Muscle of leg (tissue), 11 donors: Measurements from ENCODE around the gene EFTUD2. TPM values are rescaled to one million over a fixed set of nuclear protein-coding genes. Genes with fewer than 3 reads are reported as not detected.

Experiments
- DNase-seq: peaks from one replicate; pipeline ENCODE4 v3.0.0; 2013
- H3K27ac ChIP-seq: one replicate; pipeline ENCODE4 v1.5.1; 2013; ENCODE audit warnings: mild to moderate bottlenecking, low read length, control low read depth
- H3K27me3 ChIP-seq: one replicate; pipeline ENCODE4 v1.6.1; 2013; ENCODE audit warnings: low read length; ENCODE audit not compliant: control insufficient read depth, insufficient read depth
- H3K36me3 ChIP-seq: one replicate; pipeline ENCODE4 v1.6.1; 2013; ENCODE audit warnings: low read length; ENCODE audit not compliant: control insufficient read depth, insufficient read depth
- H3K4me1 ChIP-seq: one replicate; pipeline ENCODE4 v1.6.1; 2013; ENCODE audit warnings: low read length; ENCODE audit not compliant: control insufficient read depth, insufficient read depth
- H3K4me3 ChIP-seq: one replicate; pipeline ENCODE4 v1.5.1; 2013; ENCODE audit warnings: low read length, control low read depth
- H3K9me3 ChIP-seq: replicated peaks from 2 replicates; pipeline ENCODE4 v1.6.1; 2013; ENCODE audit warnings: low read depth, low read length; ENCODE audit not compliant: control insufficient read depth
- WGBS: methylation state at CpG from one replicate; pipeline ENCODE4 v1.1.5; 2013; ENCODE audit warnings: missing lambda C conversion rate; ENCODE audit not compliant: insufficient coverage; 5-methylcytosine and 5-hydroxymethylcytosine counted together
- polyA plus RNA-seq, 8 donors: library from polyadenylated mRNA; unstranded; fragments of 120-200 nt; gene quantifications; one replicate each; pipeline versions ENCODE4 v1.2.1 to v1.2.3, GENCODE V29; 2013; ENCODE audit warnings: inconsistent platforms in 1 of 8, low replicate concordance in 1 of 8; ENCODE audit not compliant: insufficient read length in 8 of 8, insufficient read depth in 1 of 8
- total RNA-seq: library from RNA; stranded (reverse); fragments of 120-200 nt; gene quantifications from one replicate; pipeline ENCODE4 v1.2.4, GENCODE V29; 2013

The EFTUD2 gene
- total and polyA plus RNA-seq, 9 donors = 53.4 to 76.4 (median 66.9) TPM

DNA sequence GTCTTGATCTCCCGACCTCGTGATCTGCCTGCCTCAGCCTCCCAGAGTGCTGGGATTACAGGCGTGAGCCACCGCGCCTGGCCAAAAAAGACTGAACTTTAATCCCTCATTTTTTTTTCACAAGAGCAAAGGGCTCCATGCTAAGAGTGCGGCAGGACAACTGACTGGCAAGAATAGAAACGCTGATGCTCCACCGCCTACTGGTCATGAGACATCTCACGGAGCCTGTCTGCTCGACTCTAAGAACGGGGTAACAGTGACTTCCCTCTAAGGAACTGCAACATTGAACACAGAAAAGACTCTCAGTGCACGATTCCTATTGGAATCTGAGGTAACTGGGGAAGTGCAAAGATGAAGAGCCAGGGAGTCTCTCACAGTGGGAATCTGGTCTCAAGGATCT lies 27.7 kb downstream of the EFTUD2 start:
- H3K4me1 ChIP-seq = no peaks in the 10 kb centered on the region
- H3K9me3 ChIP-seq = no peaks in the 10 kb centered on the region
- H3K4me3 ChIP-seq = no peak overlapping the region
- 93% methylated on average over 8 of the region's 12 CpGs for WGBS
- H3K27ac ChIP-seq = no peak overlapping the region
- no peak for DNase-seq
- no peaks in the 10 kb centered on the region for H3K27me3 ChIP-seq
- H3K36me3 ChIP-seq = peaks cover 62% of the 10 kb centered on the region

DNA sequence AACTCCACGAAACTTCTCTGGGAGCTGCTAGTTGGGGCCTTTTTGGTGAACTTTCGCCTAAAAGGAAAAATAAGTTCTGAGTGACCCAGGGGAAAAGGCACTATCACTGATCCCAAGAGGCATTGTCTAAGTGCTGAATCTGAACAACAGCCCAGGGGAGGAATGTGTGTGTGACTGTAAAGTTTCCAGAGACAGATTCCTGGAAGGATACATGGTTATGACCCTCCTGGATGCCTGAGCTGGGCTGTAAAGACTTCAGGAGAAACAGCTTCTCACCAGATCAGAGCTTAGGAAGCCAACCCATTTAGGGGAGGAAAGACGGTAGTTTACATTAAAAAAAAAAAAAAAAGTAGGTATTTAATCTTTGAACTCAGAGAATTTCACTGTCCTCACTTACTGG lies 31.4 kb downstream of the EFTUD2 start:
- WGBS = 88% methylated on average over 2 of the region's 3 CpGs
- H3K27ac ChIP-seq = no peak overlapping the region
- no peaks in the 10 kb centered on the region for H3K9me3 ChIP-seq
- H3K36me3 ChIP-seq = peaks cover 64% of the 10 kb centered on the region
- H3K27me3 ChIP-seq = no peaks in the 10 kb centered on the region
- no peak overlapping the region for H3K4me3 ChIP-seq
- DNase-seq = no peak
- no peaks in the 10 kb centered on the region for H3K4me1 ChIP-seq

DNA sequence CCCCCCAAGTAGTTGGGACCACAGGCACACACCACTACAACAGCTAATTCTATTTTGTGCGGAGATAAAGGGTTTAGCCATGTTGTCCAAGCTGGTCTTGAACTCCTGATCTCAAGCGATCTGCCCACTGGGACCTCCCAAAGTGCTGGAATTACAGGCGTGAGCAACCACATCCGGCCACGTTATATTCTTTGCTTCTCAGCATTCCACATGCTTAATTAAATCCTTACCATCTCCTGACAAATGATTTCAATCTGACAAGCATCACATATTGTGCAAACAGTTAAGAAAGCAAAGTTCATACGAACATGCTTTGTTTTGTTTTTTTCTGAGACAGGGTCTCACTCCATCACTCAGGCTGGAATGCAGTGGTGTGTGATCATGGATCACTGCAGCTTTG lies 33.3 kb downstream of the EFTUD2 start:
- Histone ChIP-seq H3K9me3 (no peaks in the 10 kb centered on the region), H3K27me3 (no peaks in the 10 kb centered on the region), H3K4me1 (no peaks in the 10 kb centered on the region), H3K4me3 (no peak overlapping the region), H3K36me3 (peaks cover 63% of the 10 kb centered on the region), H3K27ac (no peak overlapping the region)
- no peak for DNase-seq
- 91% methylated on average over 3 of the region's 6 CpGs for WGBS

DNA sequence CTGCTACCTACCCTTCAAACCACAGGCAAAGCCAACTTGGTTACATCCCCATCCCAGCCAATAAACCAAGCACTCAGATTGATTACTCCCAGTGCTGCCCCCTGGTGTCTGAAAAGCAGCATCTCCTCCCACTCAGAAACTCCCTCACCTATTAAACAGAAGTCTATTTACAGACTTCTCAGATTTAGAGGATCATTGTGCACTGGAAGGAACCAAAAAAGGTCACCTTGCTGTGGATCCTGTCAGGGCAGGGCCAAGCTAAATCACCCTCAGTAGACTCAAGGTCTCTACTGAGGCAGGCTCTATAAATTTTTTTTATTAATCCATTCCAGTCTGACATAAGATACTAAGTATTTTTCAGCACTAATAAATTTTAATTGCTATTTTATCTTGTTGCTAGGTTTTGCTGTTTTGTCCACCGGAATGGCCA lies 34.0 kb downstream of the EFTUD2 start:
- peak; percentile 83 for DNase-seq
- WGBS = no CpG with 5 or more reads among the region's 1 CpG
- Histone ChIP-seq H3K9me3 (no peaks in the 10 kb centered on the region), H3K36me3 (peaks cover 69% of the 10 kb centered on the region), H3K4me3 (no peak overlapping the region), H3K27me3 (no peaks in the 10 kb centered on the region), H3K27ac (no peak overlapping the region), H3K4me1 (no peaks in the 10 kb centered on the region)

DNA sequence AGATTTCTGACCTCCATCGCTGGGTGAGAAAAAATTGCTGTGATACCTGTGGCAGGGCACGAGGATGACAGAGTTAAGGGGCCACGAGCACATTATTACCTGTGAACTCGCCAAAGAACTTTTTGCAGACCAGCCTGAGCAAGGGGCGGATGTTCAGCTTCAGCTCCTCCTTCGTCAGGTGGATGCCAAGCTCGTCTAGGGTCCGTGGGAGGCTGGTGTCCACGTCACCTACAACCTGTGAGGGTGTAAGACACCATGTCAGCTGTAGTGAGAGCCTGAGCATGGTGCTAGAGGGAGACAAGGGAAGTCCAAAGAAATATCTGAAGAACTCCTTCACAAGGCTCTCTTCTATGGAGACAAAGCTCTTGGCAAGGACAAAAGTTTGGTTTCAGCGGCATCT lies 34.4 kb downstream of the EFTUD2 start:
- 73% methylated on average over 10 of the region's 10 CpGs for WGBS

DNA sequence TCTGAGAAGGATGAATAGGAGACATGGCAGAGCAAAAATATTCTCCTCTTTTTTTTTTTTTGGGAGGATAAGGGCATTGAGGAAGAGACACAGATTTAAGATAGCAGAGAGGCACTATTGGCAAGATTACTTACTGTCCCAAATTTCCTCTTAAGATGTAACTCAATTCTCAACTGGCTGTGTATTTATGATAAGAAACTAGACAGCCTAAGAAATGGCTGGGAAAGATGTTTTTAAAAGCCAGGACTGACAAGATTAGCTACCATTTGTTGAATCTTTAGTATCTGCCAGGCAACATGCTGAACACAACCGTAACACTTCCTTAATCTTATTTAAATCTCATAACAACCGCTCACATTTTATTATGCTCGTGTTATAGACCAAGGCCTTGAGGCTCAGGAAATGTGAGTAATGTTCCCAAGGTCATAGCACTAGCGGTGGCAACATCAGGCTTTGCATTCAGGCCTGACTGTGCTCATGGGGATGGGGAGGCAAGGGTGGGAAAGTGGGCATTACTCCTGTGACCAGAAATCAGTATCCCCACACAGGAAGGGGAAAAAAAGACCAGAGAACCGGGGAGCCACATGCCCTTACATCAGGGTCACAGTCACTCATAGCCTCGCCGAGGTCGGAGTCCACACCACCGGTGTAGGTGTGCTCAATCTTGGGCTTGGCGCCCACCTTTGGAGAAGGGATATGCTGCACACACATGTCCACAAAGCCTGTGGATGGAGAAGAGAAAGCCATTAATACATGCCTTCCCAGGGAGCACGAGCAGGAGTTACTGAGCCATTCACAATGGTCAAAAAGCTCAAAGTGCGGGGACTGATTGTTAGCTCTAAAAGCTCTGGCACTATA lies 36.0 kb downstream of the EFTUD2 start:
- Histone ChIP-seq H3K36me3 (peaks cover 73% of the 10 kb centered on the region), H3K4me1 (no peaks in the 10 kb centered on the region), H3K27me3 (no peaks in the 10 kb centered on the region), H3K9me3 (no peaks in the 10 kb centered on the region), H3K27ac (no peak overlapping the region), H3K4me3 (no peak overlapping the region)
- 93% methylated on average over 6 of the region's 12 CpGs for WGBS
- DNase-seq = no peak

More for the DNA sequence above, 34.4 kb downstream of the EFTUD2 start:
- Histone ChIP-seq H3K4me1 (no peaks in the 10 kb centered on the region), H3K27me3 (no peaks in the 10 kb centered on the region), H3K27ac (no peak overlapping the region), H3K36me3 (peaks cover 71% of the 10 kb centered on the region), H3K9me3 (no peaks in the 10 kb centered on the region), H3K4me3 (no peak overlapping the region)
- DNase-seq = no peak

DNA sequence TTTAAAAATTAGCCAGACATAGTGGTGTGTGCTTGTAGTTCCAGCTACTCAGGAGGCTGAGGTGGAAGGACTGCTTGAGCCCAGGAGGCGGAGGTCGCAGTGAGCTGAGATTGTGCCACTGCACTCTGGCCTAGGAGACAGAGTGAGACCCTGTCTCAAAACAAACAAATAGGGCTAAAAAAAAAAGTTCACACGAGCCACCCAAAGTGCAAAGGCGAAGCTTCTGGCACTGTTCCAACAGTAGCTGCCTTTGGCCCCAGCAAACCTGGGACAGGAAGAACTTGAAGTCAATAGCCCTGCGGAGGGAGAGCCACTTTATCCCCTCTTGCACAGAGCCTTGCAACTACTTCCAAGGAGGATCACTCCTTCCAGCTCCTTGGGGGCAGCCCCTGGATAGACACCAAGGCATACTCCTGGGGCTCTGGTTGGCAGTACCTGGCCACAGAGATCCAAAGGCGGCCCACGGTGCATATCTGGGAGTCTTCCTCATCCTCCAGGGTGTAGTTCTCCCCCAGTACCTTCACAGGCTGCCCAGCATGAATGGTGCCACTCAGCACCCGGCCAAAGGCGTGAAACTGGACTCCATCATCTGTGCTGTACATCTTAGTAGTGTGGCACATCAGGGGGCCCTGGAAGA lies 36.8 kb downstream of the EFTUD2 start:
- Histone ChIP-seq H3K4me3 (no peak overlapping the region), H3K4me1 (no peaks in the 10 kb centered on the region), H3K27ac (no peak overlapping the region), H3K27me3 (no peaks in the 10 kb centered on the region), H3K36me3 (peaks cover 72% of the 10 kb centered on the region), H3K9me3 (no peaks in the 10 kb centered on the region)
- WGBS = 95% methylated on average over 8 of the region's 9 CpGs
- DNase-seq = no peak

DNA sequence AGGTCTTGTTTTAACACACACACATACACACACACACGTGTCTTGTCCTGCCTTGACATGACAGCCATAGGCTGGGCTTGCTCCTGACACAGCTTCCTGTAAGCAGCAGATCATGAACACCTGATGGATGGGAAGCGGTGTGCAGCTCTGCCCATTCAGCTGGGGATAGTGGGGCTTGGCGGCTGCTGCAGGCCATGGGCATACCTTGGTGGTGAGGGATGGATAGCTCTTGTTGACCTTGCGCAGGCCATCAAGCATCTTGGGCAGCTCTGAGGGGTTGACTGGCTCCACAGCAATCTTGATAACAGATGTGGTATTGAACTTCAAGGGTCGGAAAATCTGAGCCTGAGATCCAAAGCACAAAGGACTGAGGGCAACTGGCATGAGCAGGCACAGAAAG lies 39.5 kb downstream of the EFTUD2 start:
- no peaks in the 10 kb centered on the region for H3K27me3 ChIP-seq
- H3K27ac ChIP-seq = no peak overlapping the region
- DNase-seq = no peak
- WGBS = 100% methylated on average over 4 of the region's 5 CpGs
- peaks cover 89% of the 10 kb centered on the region for H3K36me3 ChIP-seq
- no peak overlapping the region for H3K4me3 ChIP-seq
- H3K9me3 ChIP-seq = no peaks in the 10 kb centered on the region
- no peaks in the 10 kb centered on the region for H3K4me1 ChIP-seq

DNA sequence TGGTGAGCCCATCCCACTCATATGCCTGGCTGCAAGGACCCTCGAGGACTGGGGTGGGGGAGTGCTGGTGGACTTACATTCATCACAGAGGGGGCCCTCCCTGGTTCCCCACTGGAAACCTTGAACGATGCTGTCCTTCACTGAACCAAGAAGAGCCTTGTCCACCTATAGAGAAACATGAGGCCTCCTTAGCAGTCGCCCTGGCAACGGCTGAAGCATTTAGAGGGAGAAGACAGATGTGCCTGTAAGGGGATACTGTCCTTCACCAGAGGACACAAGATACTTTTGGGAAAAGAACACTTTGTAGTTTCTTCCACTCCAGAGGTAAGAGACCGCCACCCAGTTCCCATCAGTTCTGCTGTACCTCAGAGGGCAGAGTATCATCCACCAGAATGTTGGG lies 45.1 kb downstream of the EFTUD2 start:
- no peak overlapping the region for H3K4me3 ChIP-seq
- 100% methylated on average over 1 of the region's 5 CpGs for WGBS
- H3K27ac ChIP-seq = no peak overlapping the region
- peaks cover 1% of the 10 kb centered on the region for H3K4me1 ChIP-seq
- H3K9me3 ChIP-seq = no peaks in the 10 kb centered on the region
- H3K27me3 ChIP-seq = no peaks in the 10 kb centered on the region
- no peak for DNase-seq
- H3K36me3 ChIP-seq = peaks cover 84% of the 10 kb centered on the region

DNA sequence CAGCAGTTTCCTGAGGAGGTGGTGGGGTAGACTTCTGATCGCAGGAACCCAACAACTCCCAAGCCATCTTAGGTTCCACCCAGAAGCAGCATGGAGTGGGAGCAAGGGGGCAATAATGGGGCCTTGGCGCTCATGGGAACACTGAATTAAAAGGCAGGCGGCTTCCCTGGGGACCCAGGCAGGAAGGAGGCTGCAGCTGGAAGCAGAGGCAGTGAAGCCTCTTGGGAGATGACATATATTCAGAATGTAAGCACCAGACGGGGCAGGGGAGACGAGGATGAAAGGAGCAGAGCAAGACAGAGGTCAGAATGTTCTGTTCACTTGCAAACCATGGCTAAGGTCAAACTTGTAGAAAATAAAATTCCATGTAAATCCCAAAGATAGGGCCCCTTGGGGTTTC lies 48.6 kb downstream of the EFTUD2 start:
- Histone ChIP-seq H3K36me3 (peaks cover 54% of the 10 kb centered on the region), H3K9me3 (no peaks in the 10 kb centered on the region), H3K4me1 (peaks cover 16% of the 10 kb centered on the region), H3K4me3 (no peak overlapping the region), H3K27me3 (no peaks in the 10 kb centered on the region), H3K27ac (no peak overlapping the region)
- 50% methylated on average over 3 of the region's 5 CpGs for WGBS
- peak; percentile 48 for DNase-seq
